ENCODE data around the gene UCP3. TPM values are rescaled to one million over a fixed set of nuclear protein-coding genes. Genes with fewer than 3 reads are reported as not detected.

Gene UCP3, protein sequence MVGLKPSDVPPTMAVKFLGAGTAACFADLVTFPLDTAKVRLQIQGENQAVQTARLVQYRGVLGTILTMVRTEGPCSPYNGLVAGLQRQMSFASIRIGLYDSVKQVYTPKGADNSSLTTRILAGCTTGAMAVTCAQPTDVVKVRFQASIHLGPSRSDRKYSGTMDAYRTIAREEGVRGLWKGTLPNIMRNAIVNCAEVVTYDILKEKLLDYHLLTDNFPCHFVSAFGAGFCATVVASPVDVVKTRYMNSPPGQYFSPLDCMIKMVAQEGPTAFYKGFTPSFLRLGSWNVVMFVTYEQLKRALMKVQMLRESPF
- total RNA-seq (2014; rRNA removed; shearing (Covaris generic)), result 1.5 and 3.2 TPM in 2 replicates
- 1.8 and 2.4 TPM in 2 replicates for total RNA-seq (2022)
- percentile 40 among the genes with signal in this experiment for Bru-seq, nascent RNA
- percentile 40 among the genes with signal in this experiment for BruChase-seq, experiment 1, labeled RNA remaining after a 6-hour chase
- percentile 46 among the genes with signal in this experiment for BruChase-seq, experiment 2, labeled RNA remaining after a 2-hour chase
- long read RNA-seq, result 0 reads

GRCh38 chr11:74008373-74009229 lies at the start of gene UCP3:
Gene UCP3, minus strand, starts transcription at chr11:74009085. Its CDS starts 2,043 bp downstream, at chr11:74007042.
- Histone ChIP-seq H3K36me3 (ENCODE audit: insufficient read depth, low read length) (no peaks in the 10 kb centered on the region), H3K79me2 (ENCODE audit: insufficient read depth, low read depth, low read length) (no peaks in the 10 kb centered on the region), H3K27ac (ENCODE audit: low read depth, low read length, poor library complexity, severe bottlenecking) (no peak within 1 kb of the TSS), H3K9me2 (ENCODE audit: insufficient read depth, low read length) (no peaks in the 10 kb centered on the region), H3K4me1 (ENCODE audit: insufficient read depth, low read length, poor library complexity, severe bottlenecking) (peaks cover 37% of the 10 kb centered on the region), H3K4me3 (ENCODE audit: low read depth, low read length, poor library complexity, severe bottlenecking) (no peak within 1 kb of the TSS), H2AFZ (ENCODE audit: low read length) (no peak within 1 kb of the TSS), H4K20me1 (ENCODE audit: insufficient read depth, low read length) (no peaks in the 10 kb centered on the region), H3K9me3 (ENCODE audit: low read length) (no peaks in the 10 kb centered on the region), H3K4me2 (ENCODE audit: low read length) (no peak within 1 kb of the TSS)
- BruUV-seq (replicated peaks), result no TSS peak
- TF ChIP-seq CTCF (conservative IDR thresholded peaks at IDR 0.05; ENCODE audit: low read length), result no peak
- TF ChIP-seq EZH2phosphoT487 (IDR thresholded peaks at IDR 0.05; ENCODE audit: borderline replicate concordance, low read depth, low read length), result no peak
- CTCF ChIA-PET (ENCODE audit: unreplicated experiment), result no interaction called here
- POLR2A ChIA-PET, result interaction anchor here (0.6 kb wide), 1 partner anchor 223 kb away, joined by 3 read pairs; no protein-coding TSS in a partner anchor
- DNase-seq (ENCODE audit: low spot score), result no peak
- intact Hi-C loops (cut with micrococcal nuclease; ENCODE audit: unreplicated experiment), result no loop called here

DNA sequence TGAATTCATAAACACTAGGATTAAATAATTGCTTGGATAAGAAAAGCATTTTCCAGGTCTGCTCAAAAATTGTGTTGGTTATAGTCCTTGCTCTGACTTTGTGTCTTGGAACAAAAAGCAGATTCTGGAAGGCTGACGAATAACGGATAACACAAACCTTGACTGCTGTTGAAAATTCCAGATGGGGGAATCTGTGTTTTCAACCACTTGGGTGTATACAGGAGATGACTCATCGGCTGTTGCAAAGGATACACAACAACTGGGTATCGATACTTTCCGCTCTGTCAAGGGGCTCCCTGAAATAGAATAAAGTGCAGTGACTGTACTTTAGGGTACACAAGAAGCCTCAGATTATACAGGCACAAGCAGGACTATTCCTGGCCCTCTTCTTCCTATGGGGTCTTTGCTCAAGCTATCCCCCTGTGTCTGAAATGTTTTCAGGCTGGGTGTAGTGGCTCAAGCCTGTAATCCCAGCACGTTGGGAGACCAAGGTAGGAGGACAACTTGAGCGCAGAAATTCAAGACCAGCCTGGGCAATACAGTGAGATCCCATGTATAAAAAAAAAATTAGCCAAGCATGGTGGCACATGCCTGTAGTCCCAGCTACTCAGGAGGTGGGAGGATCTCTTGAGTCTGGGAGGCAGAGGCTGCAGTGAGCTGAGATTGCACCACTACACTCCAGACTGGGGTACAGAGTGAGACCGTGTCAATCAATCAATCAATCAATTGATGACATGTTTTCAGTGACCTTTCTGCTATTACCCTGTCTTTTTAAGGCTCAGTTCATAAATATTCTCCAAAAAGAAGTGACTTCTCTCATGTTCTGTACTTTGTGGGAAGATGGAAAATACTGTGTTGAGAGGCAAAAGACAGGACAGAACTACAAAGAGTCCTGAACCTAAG lies 48.6 kb upstream of the UCP3 start:
- Histone ChIP-seq H4K20me1 (ENCODE audit: insufficient read depth, low read length) (no peaks in the 10 kb centered on the region), H3K27ac (ENCODE audit: low read depth, low read length, poor library complexity, severe bottlenecking) (no peak overlapping the region), H3K9me2 (ENCODE audit: insufficient read depth, low read length) (no peaks in the 10 kb centered on the region), H2AFZ (ENCODE audit: low read length) (no peak overlapping the region), H3K36me3 (ENCODE audit: insufficient read depth, low read length) (peaks cover 26% of the 10 kb centered on the region), H3K4me3 (ENCODE audit: low read depth, low read length, poor library complexity, severe bottlenecking) (no peak overlapping the region), H3K9me3 (ENCODE audit: low read length) (no peaks in the 10 kb centered on the region), H3K4me1 (ENCODE audit: insufficient read depth, low read length, poor library complexity, severe bottlenecking) (no peaks in the 10 kb centered on the region), H3K79me2 (ENCODE audit: insufficient read depth, low read depth, low read length) (no peaks in the 10 kb centered on the region), H3K4me2 (ENCODE audit: low read length) (no peak overlapping the region)
- intact Hi-C loops (cut with micrococcal nuclease; ENCODE audit: unreplicated experiment), result no loop called here
- POLR2A ChIA-PET, result interaction anchor here (0.6 to 0.7 kb wide), 2 partner anchors 30 to 42 kb away, joined by 3 to 4 read pairs; no protein-coding TSS in a partner anchor
- CTCF ChIA-PET (ENCODE audit: unreplicated experiment), result no interaction called here
- BruUV-seq (replicated peaks), result no TSS peak
- no peak for DNase-seq (ENCODE audit: low spot score)
- TF ChIP-seq EZH2phosphoT487 (IDR thresholded peaks at IDR 0.05; ENCODE audit: borderline replicate concordance, low read depth, low read length) (no peak), CTCF (conservative IDR thresholded peaks at IDR 0.05; ENCODE audit: low read length) (no peak)
